H9 (cell line): ENCODE results near the gene LHX4. TPM values are rescaled to one million over a fixed set of nuclear protein-coding genes. Genes with fewer than 3 reads are reported as not detected.

Experiments used
- DNase-seq: peaks from one replicate; pipeline ENCODE4 v3.0.0-alpha.2; 2017
- H2AFZ ChIP-seq: one replicate; pipeline ENCODE4 v1.6.1; 2013; ENCODE audit warnings: mild to moderate bottlenecking, low read length, control low read depth, moderate library complexity
- H2AK5ac ChIP-seq: 2 replicates; pipeline ENCODE4 v1.6.1; 2013; ENCODE audit warnings: low read length, control low read depth, mixed read lengths; ENCODE audit not compliant: insufficient read length
- H2BK120ac ChIP-seq: one replicate; pipeline ENCODE4 v1.6.1; 2013; ENCODE audit warnings: low read depth, mild to moderate bottlenecking, low read length, control low read depth, inconsistent platforms; ENCODE audit not compliant: poor library complexity, severe bottlenecking
- H2BK12ac ChIP-seq: 2 replicates; pipeline ENCODE4 v1.6.1; 2013; ENCODE audit warnings: low read length, control low read depth, mixed read lengths, low read depth; ENCODE audit not compliant: insufficient read length
- H2BK15ac ChIP-seq: 2 replicates; pipeline ENCODE4 v1.6.1; 2013; ENCODE audit warnings: low read depth, low read length, control low read depth
- H2BK20ac ChIP-seq: one replicate; pipeline ENCODE4 v1.6.1; 2013; ENCODE audit warnings: low read depth, mild to moderate bottlenecking, low read length, control low read depth, inconsistent platforms; ENCODE audit not compliant: poor library complexity, severe bottlenecking
- H2BK5ac ChIP-seq: 2 replicates; pipeline ENCODE4 v1.6.1; 2013; ENCODE audit warnings: low read length, control low read depth, mixed read lengths; ENCODE audit not compliant: insufficient read length
- H3K14ac ChIP-seq: 2 replicates; pipeline ENCODE4 v1.6.1; 2013; ENCODE audit warnings: low read length, control low read depth; ENCODE audit not compliant: insufficient read depth
- H3K18ac ChIP-seq: 2 replicates; pipeline ENCODE4 v1.6.1; 2013; ENCODE audit warnings: low read depth, mild to moderate bottlenecking, mixed read lengths, low read length, control low read depth; ENCODE audit not compliant: insufficient read length
- H3K23ac ChIP-seq: 2 replicates; pipeline ENCODE4 v1.6.1; 2013; ENCODE audit warnings: low read length, control low read depth, mixed read lengths, low read depth; ENCODE audit not compliant: insufficient read length
- H3K23me2 ChIP-seq: 2 replicates; pipeline ENCODE4 v1.6.1; 2013; ENCODE audit warnings: low read depth, mild to moderate bottlenecking, mixed read lengths, low read length, control low read depth; ENCODE audit not compliant: insufficient read length, poor library complexity, severe bottlenecking
- H3K27ac ChIP-seq: 2 replicates; pipeline ENCODE4 v1.5.1; 2013; ENCODE audit warnings: low read length, control low read depth, mixed read lengths, low read depth; ENCODE audit not compliant: insufficient read length
- H3K27me3 ChIP-seq: 2 replicates; pipeline ENCODE4 v1.6.1; 2013; ENCODE audit warnings: low read length, control low read depth, inconsistent platforms; ENCODE audit not compliant: insufficient read depth
- H3K4ac ChIP-seq: 2 replicates; pipeline ENCODE4 v1.6.1; 2013; ENCODE audit warnings: low read depth, mild to moderate bottlenecking, control low read depth, inconsistent platforms, low read length, moderate library complexity
- H3K4me1 ChIP-seq: 2 replicates; pipeline ENCODE4 v1.6.1; 2013; ENCODE audit warnings: low read length, control low read depth, inconsistent platforms; ENCODE audit not compliant: insufficient read depth
- H3K4me2 ChIP-seq: 2 replicates; pipeline ENCODE4 v1.6.1; 2013; ENCODE audit warnings: low read length, control low read depth, mixed read lengths; ENCODE audit not compliant: insufficient read length, insufficient read depth
- H3K56ac ChIP-seq: 2 replicates; pipeline ENCODE4 v1.6.1; 2013; ENCODE audit warnings: low read depth, mild to moderate bottlenecking, mixed read lengths, low read length, control low read depth; ENCODE audit not compliant: insufficient read length
- H3K79me1 ChIP-seq: 2 replicates; pipeline ENCODE4 v1.6.1; 2013; ENCODE audit warnings: low read depth, mild to moderate bottlenecking, moderate library complexity, low read length, control low read depth, inconsistent platforms; ENCODE audit not compliant: insufficient read depth, poor library complexity, severe bottlenecking
- H3K79me2 ChIP-seq: 2 replicates; pipeline ENCODE4 v1.6.1; 2013; ENCODE audit warnings: low read length, control low read depth, inconsistent platforms; ENCODE audit not compliant: insufficient read depth
- H3K9ac ChIP-seq: 2 replicates; pipeline ENCODE4 v1.6.1; 2013; ENCODE audit warnings: low read length, control low read depth, mixed read lengths; ENCODE audit not compliant: insufficient read length; ENCODE audit errors: extremely low read depth
- H3K9me3 ChIP-seq: one replicate; pipeline ENCODE4 v1.6.1; 2013; ENCODE audit warnings: low read depth, low read length, inconsistent platforms; ENCODE audit not compliant: control insufficient read depth
- H3T11ph ChIP-seq: one replicate; pipeline ENCODE4 v1.6.1; 2013; ENCODE audit warnings: mild to moderate bottlenecking, low read length, control low read depth, inconsistent platforms
- H4K20me1 ChIP-seq: one replicate; pipeline ENCODE4 v1.6.1; 2013; ENCODE audit not compliant: control insufficient read depth, insufficient read length, insufficient read depth
- H4K5ac ChIP-seq: 2 replicates; pipeline ENCODE4 v1.6.1; 2013; ENCODE audit warnings: low read depth, mild to moderate bottlenecking, mixed read lengths, low read length, control low read depth; ENCODE audit not compliant: insufficient read length
- H4K8ac ChIP-seq: replicated peaks from 2 replicates; pipeline ENCODE4 v1.6.1; 2013; ENCODE audit warnings: low read length, control low read depth, mixed read lengths, low read depth; ENCODE audit not compliant: insufficient read length
- H4K91ac ChIP-seq: 2 replicates; pipeline ENCODE4 v1.6.1; 2013; ENCODE audit warnings: low read depth, mild to moderate bottlenecking, moderate library complexity, mixed read lengths, low read length, control low read depth; ENCODE audit not compliant: insufficient read length
- H3K27ac Mint-ChIP-seq, 3 experiments: 2 replicates in 2 of 3; 3 replicates in 1 of 3; pipeline ENCODE4 v1.8.0; 2020 to 2021; ENCODE audit warnings: mixed read lengths in 3 of 3, mild to moderate bottlenecking in 1 of 3, moderate library complexity in 1 of 3
- H3K27me3 Mint-ChIP-seq: 2 replicates; pipeline ENCODE4 v1.8.0; 2021; ENCODE audit warnings: low read depth, mild to moderate bottlenecking, moderate library complexity, mixed read lengths
- H3K36me3 Mint-ChIP-seq, 3 experiments: 2 replicates in 2 of 3; 3 replicates in 1 of 3; pipeline ENCODE4 v1.8.0; 2020 to 2021; ENCODE audit warnings: low read depth in 3 of 3, mixed read lengths in 3 of 3; ENCODE audit not compliant: insufficient read depth in 1 of 3
- H3K4me1 Mint-ChIP-seq, 2 experiments: 2 replicates each; pipeline ENCODE4 v1.8.0; 2020; ENCODE audit warnings: mixed read lengths in 2 of 2
- H3K4me3 Mint-ChIP-seq, 2 experiments: 2 replicates in 1 of 2; 3 replicates in 1 of 2; pipeline ENCODE4 v1.8.0; 2020 to 2021; ENCODE audit warnings: mild to moderate bottlenecking in 2 of 2, mixed read lengths in 2 of 2, moderate library complexity in 1 of 2
- H3K9me3 Mint-ChIP-seq, 2 experiments: 2 replicates in 1 of 2; 3 replicates in 1 of 2; pipeline ENCODE4 v1.8.0; 2020; ENCODE audit warnings: mild to moderate bottlenecking in 2 of 2, mixed read lengths in 2 of 2, moderate library complexity in 1 of 2
- WGBS: extraction: QIAGEN DNeasy Blood & Tissue Kit; methylation state at CpG from one replicate; pipeline ENCODE4 v1.1.7; 2013; ENCODE audit warnings: missing lambda C conversion rate, low lambda C conversion rate, mixed read lengths; ENCODE audit not compliant: insufficient read length; ENCODE audit errors: extremely low coverage; 5-methylcytosine and 5-hydroxymethylcytosine counted together
- total RNA-seq: library from RNA; stranded (reverse); gene quantifications from 2 replicates; pipeline ENCODE4 v1.2.1, GENCODE V29; 2021
- TF ChIP-seq, protein P1 (sequence below): fragments of 200-600 bp; sonication (generic); conservative IDR thresholded peaks from 3 replicates; pipeline ENCODE4 v1.8.0; 2021; ENCODE audit warnings: antibody characterized with exemption, mild to moderate bottlenecking

The LHX4 gene
- total RNA-seq, 1 experiment from 2014 or later: 1.9 TPM

- H4K5ac ChIP-seq: no peak overlapping the region
- no peak overlapping the region for H4K8ac ChIP-seq
- Mint-ChIP-seq H3K4me3 (no peak overlapping the region), H3K36me3 (peaks cover 4 to 14% (median 9%) of the 10 kb centered on the region in 3 experiments; a peak in 5 of 7 replicates), H3K27ac (no peak overlapping the region), H3K9me3 (peaks cover 4 to 7% of the 10 kb centered on the region in 2 experiments; a peak in 2 of 5 replicates), H3K27me3 (no peaks in the 10 kb centered on the region), H3K4me1 (no peaks in the 10 kb centered on the region)
- H2BK12ac ChIP-seq: no peak overlapping the region
- H2BK15ac ChIP-seq: no peak overlapping the region
- H2AFZ ChIP-seq: no peak overlapping the region
- H3K9me3 ChIP-seq: no peaks in the 10 kb centered on the region
- no peak overlapping the region for H3K23ac ChIP-seq
- no peaks in the 10 kb centered on the region for H3K27me3 ChIP-seq
- no CpG with 5 or more reads among the region's 1 CpG for WGBS
- H2BK120ac ChIP-seq: no peak overlapping the region
- H3K23me2 ChIP-seq: no peaks in the 10 kb centered on the region
- no peak overlapping the region for H3K27ac ChIP-seq
- no peak overlapping the region for H3T11ph ChIP-seq
- H3K4me2 ChIP-seq: no peak overlapping the region
- no peaks in the 10 kb centered on the region for H4K20me1 ChIP-seq
- no peak overlapping the region for H3K4ac ChIP-seq
- no peak overlapping the region for H2BK5ac ChIP-seq
- TF ChIP-seq, protein P1, sequence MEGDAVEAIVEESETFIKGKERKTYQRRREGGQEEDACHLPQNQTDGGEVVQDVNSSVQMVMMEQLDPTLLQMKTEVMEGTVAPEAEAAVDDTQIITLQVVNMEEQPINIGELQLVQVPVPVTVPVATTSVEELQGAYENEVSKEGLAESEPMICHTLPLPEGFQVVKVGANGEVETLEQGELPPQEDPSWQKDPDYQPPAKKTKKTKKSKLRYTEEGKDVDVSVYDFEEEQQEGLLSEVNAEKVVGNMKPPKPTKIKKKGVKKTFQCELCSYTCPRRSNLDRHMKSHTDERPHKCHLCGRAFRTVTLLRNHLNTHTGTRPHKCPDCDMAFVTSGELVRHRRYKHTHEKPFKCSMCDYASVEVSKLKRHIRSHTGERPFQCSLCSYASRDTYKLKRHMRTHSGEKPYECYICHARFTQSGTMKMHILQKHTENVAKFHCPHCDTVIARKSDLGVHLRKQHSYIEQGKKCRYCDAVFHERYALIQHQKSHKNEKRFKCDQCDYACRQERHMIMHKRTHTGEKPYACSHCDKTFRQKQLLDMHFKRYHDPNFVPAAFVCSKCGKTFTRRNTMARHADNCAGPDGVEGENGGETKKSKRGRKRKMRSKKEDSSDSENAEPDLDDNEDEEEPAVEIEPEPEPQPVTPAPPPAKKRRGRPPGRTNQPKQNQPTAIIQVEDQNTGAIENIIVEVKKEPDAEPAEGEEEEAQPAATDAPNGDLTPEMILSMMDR: no peak
- no peak overlapping the region for H2BK20ac ChIP-seq
- DNase-seq: no peak
- no peaks in the 10 kb centered on the region for H3K79me2 ChIP-seq
- no peak overlapping the region for H3K18ac ChIP-seq
- no peak overlapping the region for H3K56ac ChIP-seq
- no peaks in the 10 kb centered on the region for H3K4me1 ChIP-seq
- H3K9ac ChIP-seq: no peak overlapping the region
- H4K91ac ChIP-seq: no peak overlapping the region
- H2AK5ac ChIP-seq: no peak overlapping the region
- H3K14ac ChIP-seq: no peak overlapping the region
- H3K79me1 ChIP-seq: no peaks in the 10 kb centered on the region
These were observed 60.9 kb downstream of the LHX4 start for GRCh38 chr1:180291004-180291403.
